Activated naive CD4-positive, alpha-beta T cell treated with anti-CD3 and anti-CD28 coated beads, Interleukin-2, amount 10 ng/mL, durations not matched to agents 7 days and 5 days (primary cell): Measurements from ENCODE around the gene BAG3.
A peak's percentile ranks its signal among the peaks of the same experiment; 100 is the strongest.
"Not testable (repeated sequence)": the region's sequence is repeated elsewhere in the genome, so short reads cannot be mapped to it uniquely, and the experiment has no call there.

Experiments
- CTCF ChIA-PET: fragments of 350-600 bp; sonication (Branson Sonifier 250); formaldehyde crosslinking; loops from one replicate; lab custom pipeline; 2021; ENCODE audit warnings: antibody characterized with exemption; lab: Charles Lee
- DNase-seq: peaks from one replicate; pipeline ENCODE4 v3.0.0-alpha.2; 2020
- H3K27ac Mint-ChIP-seq: one replicate; pipeline ENCODE4 v1.8.0; 2021; ENCODE audit warnings: mild to moderate bottlenecking, moderate library complexity, mixed read lengths
- H3K27me3 Mint-ChIP-seq: one replicate; pipeline ENCODE4 v1.8.0; 2021; ENCODE audit warnings: mild to moderate bottlenecking, mixed read lengths
- H3K36me3 Mint-ChIP-seq: one replicate; pipeline ENCODE4 v1.8.0; 2021; ENCODE audit warnings: mixed read lengths
- H3K4me1 Mint-ChIP-seq: one replicate; pipeline ENCODE4 v1.8.0; 2021; ENCODE audit warnings: mixed read lengths
- H3K4me3 Mint-ChIP-seq: one replicate; pipeline ENCODE4 v1.8.0; 2021; ENCODE audit warnings: mild to moderate bottlenecking, moderate library complexity, mixed read lengths
- H3K9me3 Mint-ChIP-seq: one replicate; pipeline ENCODE4 v1.8.0; 2021; ENCODE audit warnings: mixed read lengths

Gene BAG3

DNA sequence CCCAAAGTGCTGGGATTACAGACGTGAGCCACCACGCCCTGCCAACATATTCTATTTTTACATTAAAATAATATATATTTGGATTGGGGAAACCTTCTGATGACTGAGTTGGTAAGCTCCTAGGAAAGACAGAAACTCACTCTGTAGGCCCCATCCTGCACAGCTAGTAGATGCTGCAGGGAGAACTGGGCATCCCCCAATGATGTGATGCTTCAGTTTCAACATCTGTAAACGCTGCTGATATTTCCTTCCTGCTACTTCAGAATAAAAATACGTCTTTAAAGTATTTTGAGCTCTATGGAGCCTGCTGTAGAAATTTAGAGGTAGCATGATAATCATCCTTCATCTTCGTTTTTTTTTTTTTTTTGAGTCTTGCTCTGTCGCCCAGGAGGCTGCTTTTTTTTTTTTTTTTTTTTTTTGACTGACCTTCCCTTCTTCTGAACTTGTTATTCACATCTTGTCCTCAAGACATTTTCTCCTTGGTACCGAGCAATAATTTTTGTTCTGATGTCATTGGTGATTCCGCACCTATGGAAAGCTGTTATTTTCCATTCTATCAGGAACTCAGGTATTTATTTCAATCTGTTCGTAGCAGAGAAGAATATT is 52.8 kb downstream of the BAG3 start:
- Mint-ChIP-seq H3K27ac (peak overlapping the region; percentile 90), H3K36me3 (peaks cover 21% of the 10 kb centered on the region), H3K4me3 (no peak overlapping the region), H3K4me1 (peaks cover 34% of the 10 kb centered on the region), H3K9me3 (peaks cover 17% of the 10 kb centered on the region), H3K27me3 (no peaks in the 10 kb centered on the region)
- CTCF ChIA-PET, result interaction anchor here (0.5 to 4.7 kb wide), 5 partner anchors 12 to 47 kb away, joined by 3 to 30 read pairs (median 3); partner anchors contain the start of gene INPP5F
- no peak for DNase-seq

DNA sequence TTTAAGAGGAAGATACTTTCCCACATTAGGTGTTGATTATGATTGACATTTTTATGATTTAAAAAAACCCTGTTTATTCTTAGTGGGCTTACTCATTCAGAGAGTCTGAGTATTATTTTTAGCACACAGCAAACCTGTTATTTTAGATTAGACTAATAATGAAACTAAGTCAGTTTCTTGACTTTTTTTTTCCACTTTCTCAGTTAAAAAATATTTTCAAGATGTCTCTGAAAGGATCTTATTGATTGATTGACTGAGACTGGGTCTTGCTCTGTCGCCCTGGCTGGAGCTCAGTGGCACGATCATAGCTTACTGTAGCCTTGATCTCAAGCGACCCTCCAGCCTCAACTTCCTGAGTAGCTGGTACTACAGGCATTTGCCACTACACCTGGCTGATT is 54.3 kb downstream of the BAG3 start:
- H3K4me3 Mint-ChIP-seq, result peak overlapping the region; percentile 1
- DNase-seq, result peak; percentile 38
- H3K27me3 Mint-ChIP-seq, result no peaks in the 10 kb centered on the region
- peaks cover 28% of the 10 kb centered on the region for H3K36me3 Mint-ChIP-seq
- peaks cover 37% of the 10 kb centered on the region for H3K4me1 Mint-ChIP-seq
- H3K9me3 Mint-ChIP-seq, result peaks cover 23% of the 10 kb centered on the region
- peak overlapping the region; percentile 90 for H3K27ac Mint-ChIP-seq
- CTCF ChIA-PET, result interaction anchor here (1.9 kb wide), 1 partner anchor 21 kb away, joined by 8 read pairs; the partner anchor contains the start of gene INPP5F

DNA sequence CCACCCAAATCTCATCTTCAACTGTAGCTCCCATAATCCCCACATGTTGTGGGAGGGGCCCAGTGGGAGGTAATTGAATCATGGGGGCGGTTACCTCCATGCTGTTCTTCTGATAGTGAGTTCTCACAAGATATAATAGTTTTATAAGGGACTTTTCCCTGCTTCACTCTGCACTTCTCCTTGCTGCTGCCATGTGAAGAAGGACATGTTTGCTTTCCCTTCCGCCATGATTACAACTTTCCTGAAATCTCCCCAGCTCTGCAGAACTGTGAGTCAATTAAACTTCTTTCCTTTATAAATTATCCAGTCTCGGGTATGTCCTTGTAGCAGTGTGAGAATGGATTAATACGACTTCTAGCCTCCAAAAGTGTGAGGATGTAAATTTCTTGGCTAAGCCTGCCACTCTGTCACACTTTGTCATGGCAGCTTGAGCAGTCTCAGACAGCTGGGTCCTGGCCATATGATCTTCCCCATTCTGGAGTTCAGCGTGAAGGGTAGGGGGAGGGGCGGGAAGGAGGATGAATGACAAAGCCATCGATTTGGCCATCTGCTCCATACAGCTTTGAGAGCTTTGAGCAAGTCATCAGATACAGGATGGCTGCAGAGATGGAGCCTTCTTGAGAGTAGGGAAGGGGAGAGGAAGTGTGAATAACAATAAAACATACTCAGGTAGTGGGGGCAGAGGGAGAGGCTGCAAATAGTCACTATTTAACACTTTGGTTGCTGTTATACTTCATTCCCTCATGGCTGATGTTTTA is 55.5 kb downstream of the BAG3 start:
- Mint-ChIP-seq H3K36me3 (peaks cover 31% of the 10 kb centered on the region), H3K4me1 (peaks cover 35% of the 10 kb centered on the region), H3K27me3 (no peaks in the 10 kb centered on the region), H3K9me3 (peaks cover 31% of the 10 kb centered on the region), H3K27ac (no peak overlapping the region), H3K4me3 (no peak overlapping the region)
- no peak for DNase-seq
- CTCF ChIA-PET, result interaction anchor here (1.0 to 1.3 kb wide), 3 partner anchors 18 to 20 kb away, joined by 3 to 4 read pairs (median 3); partner anchors contain the start of gene INPP5F

DNA sequence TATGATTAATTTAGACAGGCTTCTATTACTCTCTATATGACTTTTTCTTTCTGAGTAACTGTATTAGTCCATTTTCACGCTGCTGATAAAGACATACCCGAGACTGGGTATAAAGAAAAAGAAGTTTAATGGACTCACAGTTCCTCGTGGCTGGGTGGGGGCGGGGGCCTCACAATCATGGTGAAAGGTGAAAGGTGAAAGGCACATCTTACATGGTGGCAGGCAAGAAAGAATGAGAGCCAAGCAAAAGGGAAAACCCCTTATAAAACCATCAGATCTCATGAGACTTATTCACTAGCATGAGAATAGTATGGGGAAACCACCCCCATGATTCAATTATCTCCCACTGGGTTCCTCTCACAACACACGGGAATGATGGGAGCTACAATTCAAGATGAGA is 56.2 kb downstream of the BAG3 start:
- CTCF ChIA-PET, result interaction anchor here (1.1 to 1.3 kb wide), 2 partner anchors 19 to 20 kb away, joined by 3 read pairs; partner anchors contain the start of gene INPP5F
- Mint-ChIP-seq H3K36me3 (peaks cover 32% of the 10 kb centered on the region), H3K4me1 (peaks cover 35% of the 10 kb centered on the region), H3K9me3 (peaks cover 33% of the 10 kb centered on the region)
- H3K27me3 Mint-ChIP-seq, H3K27ac Mint-ChIP-seq, DNase-seq, H3K4me3 Mint-ChIP-seq: not testable (repeated sequence)

DNA sequence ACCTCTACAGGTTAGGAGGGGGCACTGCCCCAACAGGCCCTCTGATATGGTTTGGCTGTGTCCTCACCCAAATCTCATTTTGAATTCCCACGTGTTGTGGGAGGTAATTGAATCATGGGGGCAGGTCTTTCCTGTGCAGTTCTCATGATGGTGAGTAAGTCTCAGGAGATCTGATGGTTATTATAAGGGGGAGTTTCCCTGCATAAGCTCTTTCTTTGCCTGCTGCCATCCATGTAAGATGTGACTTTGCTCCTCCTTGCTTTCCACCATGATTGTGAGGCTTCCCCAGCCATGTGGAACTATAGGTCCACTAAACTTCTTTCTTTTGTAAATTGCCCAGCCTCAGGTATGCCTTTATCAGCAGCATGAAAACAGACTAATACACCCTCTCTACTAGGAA is 59.8 kb downstream of the BAG3 start:
- Mint-ChIP-seq H3K9me3 (peaks cover 32% of the 10 kb centered on the region), H3K4me1 (peaks cover 11% of the 10 kb centered on the region), H3K27me3 (peaks cover 10% of the 10 kb centered on the region), H3K36me3 (peaks cover 26% of the 10 kb centered on the region)
- H3K4me3 Mint-ChIP-seq, DNase-seq, CTCF ChIA-PET, H3K27ac Mint-ChIP-seq: not testable (repeated sequence)

DNA sequence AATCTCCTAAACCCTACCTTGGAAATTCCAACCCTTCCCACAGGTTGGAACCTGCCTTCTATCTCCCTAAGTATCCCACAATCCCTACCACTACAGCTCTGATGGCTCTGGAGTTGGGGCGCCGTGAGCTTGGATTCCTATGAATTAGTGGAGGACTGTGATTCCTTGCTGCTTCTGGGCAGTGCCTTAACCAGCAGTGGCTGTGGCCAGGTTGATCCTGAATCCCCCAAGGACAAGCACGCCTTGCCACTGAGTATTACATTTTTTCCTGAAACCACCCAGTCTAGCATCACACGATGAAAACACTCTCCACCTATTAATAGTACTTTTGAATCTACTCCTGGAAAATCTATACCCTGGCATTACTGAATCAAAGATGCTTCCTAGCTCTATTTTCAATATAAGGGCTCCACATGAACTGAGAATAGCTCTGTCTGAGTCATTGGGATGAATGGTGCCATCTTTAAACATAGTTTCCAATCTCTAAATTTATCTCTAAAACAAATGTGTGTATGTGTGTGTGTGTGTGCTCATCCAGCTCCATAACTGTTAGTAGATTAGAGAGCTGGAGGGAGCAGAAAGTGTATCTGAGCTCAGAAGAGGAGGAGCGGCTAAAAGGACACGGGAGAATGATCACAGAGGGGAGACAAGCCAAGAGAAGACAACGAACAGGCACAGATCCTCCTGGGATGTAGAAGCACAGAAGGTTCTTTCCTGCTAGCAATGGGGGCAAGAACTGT is 62.7 kb downstream of the BAG3 start:
- no peak for DNase-seq
- Mint-ChIP-seq H3K36me3 (peaks cover 12% of the 10 kb centered on the region), H3K27me3 (peaks cover 14% of the 10 kb centered on the region), H3K4me3 (no peak overlapping the region), H3K27ac (no peak overlapping the region), H3K4me1 (peaks cover 6% of the 10 kb centered on the region), H3K9me3 (peaks cover 16% of the 10 kb centered on the region)
- CTCF ChIA-PET, result interaction anchor here (0.9 to 1.9 kb wide), 4 partner anchors 11 to 37 kb away, joined by 3 to 4 read pairs (median 4); partner anchors contain the start of gene INPP5F

DNA sequence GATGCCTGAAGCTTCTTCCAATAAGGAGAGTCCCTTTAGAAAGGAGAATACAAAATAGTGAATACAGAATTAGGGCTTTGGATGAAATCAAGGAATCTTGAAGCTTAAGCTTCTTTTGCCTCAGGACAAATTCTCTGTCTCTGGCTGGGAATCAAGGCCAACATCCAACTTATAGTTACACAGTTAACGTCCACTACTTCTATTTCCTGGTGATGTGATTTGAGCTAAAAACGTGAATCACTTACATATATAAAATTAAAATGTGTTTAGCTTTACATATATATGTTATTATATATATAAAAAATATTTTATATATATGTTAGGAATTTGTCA is 63.3 kb downstream of the BAG3 start:
- H3K27ac Mint-ChIP-seq, result no peak overlapping the region
- H3K4me1 Mint-ChIP-seq, result peaks cover 3% of the 10 kb centered on the region
- CTCF ChIA-PET, result interaction anchor here (0.8 to 1.9 kb wide), 3 partner anchors 11 to 60 kb away, joined by 3 to 4 read pairs (median 4); partner anchors contain the start of gene INPP5F
- H3K9me3 Mint-ChIP-seq, result peaks cover 16% of the 10 kb centered on the region
- no peak for DNase-seq
- H3K36me3 Mint-ChIP-seq, result peaks cover 9% of the 10 kb centered on the region
- peaks cover 14% of the 10 kb centered on the region for H3K27me3 Mint-ChIP-seq
- no peak overlapping the region for H3K4me3 Mint-ChIP-seq

DNA sequence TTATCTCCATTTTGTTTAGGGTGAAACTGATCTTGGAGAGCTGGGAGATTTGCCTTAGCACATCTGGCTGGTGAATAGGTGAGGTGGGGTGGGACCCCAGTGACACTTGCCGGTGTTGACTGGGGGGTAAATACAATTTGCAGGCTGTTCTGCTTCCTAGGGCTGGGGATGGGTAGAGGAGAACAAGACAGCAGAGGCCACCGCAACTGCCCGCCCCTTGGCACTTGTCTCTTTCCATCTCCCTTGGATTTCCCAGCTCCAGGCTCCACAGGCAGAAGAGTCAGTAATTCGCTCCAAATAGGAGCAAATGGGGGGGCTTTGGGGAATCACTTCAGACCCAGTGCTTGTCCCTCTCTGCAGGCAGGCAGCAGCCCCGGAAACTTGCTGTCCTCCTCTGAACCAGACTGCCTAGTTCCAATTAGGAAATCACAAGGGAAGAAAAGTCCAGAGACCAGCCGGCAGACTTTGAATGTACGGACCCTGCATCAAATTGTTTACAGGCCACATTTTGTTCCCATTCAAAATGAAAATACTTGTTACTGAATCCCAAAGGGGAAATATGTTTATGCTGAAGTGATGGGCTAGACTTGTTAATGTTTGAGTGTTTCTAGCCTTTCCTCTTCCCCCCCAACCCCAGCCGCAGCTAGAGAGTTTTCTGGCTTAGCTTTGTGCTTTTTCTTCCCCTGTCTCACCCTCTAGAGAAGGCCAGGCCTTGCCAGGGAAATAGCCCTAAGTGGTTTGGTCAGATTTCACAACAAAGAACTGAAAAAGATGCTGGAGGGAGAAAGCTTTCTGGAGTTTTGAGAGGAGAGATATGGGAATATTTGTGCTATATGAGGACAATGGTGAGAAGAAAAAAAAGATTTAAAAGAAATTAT is 64.7 kb downstream of the BAG3 start:
- H3K36me3 Mint-ChIP-seq, result peaks cover 1% of the 10 kb centered on the region
- no peak overlapping the region for H3K27ac Mint-ChIP-seq
- CTCF ChIA-PET, result interaction anchor here (0.7 to 1.9 kb wide), 3 partner anchors 10 to 29 kb away, joined by 3 to 4 read pairs (median 3); partner anchors contain the start of gene INPP5F
- no peaks in the 10 kb centered on the region for H3K4me1 Mint-ChIP-seq
- peaks cover 11% of the 10 kb centered on the region for H3K9me3 Mint-ChIP-seq
- peaks cover 14% of the 10 kb centered on the region for H3K27me3 Mint-ChIP-seq
- H3K4me3 Mint-ChIP-seq, result no peak overlapping the region
- no peak for DNase-seq

DNA sequence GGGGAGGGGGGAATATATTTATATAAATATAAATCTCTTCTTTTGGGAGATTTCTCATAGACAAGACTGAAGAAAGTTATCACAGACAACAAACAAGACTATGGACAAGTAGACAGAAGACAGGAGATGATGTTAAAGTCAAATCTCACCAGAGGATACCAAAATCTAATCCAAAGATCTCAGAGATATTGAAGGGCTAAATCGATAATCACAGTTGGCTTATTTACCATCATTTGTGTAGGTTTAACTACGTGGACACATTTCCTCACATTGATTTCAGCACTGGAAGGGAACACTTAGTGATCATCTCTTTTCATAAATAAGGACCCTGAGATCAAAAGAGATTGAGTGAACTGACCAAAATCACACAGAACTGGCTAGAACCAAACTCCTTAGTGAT is 72.0 kb downstream of the BAG3 start:
- Mint-ChIP-seq H3K27me3 (no peaks in the 10 kb centered on the region), H3K27ac (no peak overlapping the region), H3K4me3 (no peak overlapping the region), H3K4me1 (peaks cover 32% of the 10 kb centered on the region), H3K9me3 (peaks cover 6% of the 10 kb centered on the region), H3K36me3 (peaks cover 2% of the 10 kb centered on the region)
- CTCF ChIA-PET, result no interaction called here
- DNase-seq, result no peak

DNA sequence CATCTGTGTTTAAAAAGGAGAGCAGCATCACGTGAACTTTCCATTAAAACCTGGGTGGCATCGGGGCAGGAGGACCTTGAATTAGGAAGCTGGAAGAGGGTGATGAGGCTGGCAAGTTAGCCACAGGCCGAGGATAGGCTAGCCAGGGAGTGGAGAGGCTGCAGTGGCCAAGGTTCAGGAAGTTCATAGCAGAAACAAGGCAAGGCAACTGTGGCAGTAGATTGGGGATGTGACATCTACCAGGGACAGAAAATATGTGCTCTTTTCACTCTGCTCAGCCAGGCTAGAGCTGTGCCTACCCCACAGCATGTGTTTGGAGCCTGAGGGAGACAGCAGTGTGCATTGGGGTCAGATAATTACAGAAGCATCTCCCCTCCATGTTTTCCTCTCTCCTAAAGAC is 72.4 kb downstream of the BAG3 start:
- H3K4me3 Mint-ChIP-seq, result no peak overlapping the region
- H3K27me3 Mint-ChIP-seq, result no peaks in the 10 kb centered on the region
- H3K9me3 Mint-ChIP-seq, result peaks cover 6% of the 10 kb centered on the region
- H3K4me1 Mint-ChIP-seq, result peaks cover 36% of the 10 kb centered on the region
- no peak overlapping the region for H3K27ac Mint-ChIP-seq
- no peak for DNase-seq
- CTCF ChIA-PET, result no interaction called here
- peaks cover 2% of the 10 kb centered on the region for H3K36me3 Mint-ChIP-seq

DNA sequence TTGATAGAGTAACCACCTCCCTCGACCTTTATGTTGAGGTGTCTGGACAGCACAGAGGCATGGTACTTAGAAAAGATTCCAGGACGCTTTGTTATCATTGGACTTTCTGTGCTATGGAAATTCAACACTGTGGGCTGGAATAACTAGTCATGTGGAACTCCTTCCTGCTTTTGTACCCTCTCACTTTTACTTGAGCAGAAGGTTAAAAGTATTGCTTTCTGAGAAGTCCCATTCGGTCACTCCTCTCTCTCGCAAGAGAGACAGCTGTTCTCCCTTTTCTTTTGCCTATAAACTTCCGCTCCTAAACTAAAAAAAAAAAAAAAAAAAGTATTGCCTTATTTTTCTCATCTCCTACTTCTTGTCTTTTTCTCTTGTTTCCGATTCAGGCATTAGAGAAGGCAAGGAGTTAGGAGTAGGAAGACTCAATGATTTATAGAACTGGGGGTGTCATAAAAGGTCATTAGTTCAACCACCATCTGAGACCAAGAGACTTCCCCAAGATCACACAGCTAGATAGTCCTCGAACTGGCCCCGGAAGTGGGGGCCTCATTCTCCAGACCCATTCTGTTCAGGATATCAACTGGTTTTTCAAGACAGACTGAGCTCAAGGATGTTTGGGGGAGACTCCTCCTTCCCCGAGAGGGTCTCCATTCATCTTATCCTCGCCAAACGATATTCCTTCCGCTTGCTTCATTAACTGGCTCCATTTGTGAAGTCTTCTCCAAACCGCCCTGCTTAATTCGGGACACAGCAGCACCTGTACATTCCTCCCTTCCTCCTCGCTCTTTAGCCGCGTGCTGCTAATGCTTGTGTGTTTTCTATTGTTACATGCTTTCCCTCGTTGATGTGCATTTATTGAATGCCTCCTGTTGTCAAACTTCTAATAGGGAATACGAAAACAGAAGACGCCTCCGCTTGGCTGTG is 73.7 kb downstream of the BAG3 start:
- H3K4me3 Mint-ChIP-seq, result peak overlapping the region; percentile 67
- peak overlapping the region; percentile 43 for H3K27ac Mint-ChIP-seq
- peaks cover 6% of the 10 kb centered on the region for H3K9me3 Mint-ChIP-seq
- CTCF ChIA-PET, result interaction anchor here (0.6 to 2.1 kb wide), 12 partner anchors 9 to 639 kb away, joined by 3 to 14 read pairs (median 3); no protein-coding TSS in a partner anchor
- no peak for DNase-seq
- peaks cover 48% of the 10 kb centered on the region for H3K4me1 Mint-ChIP-seq
- peaks cover 2% of the 10 kb centered on the region for H3K36me3 Mint-ChIP-seq
- no peaks in the 10 kb centered on the region for H3K27me3 Mint-ChIP-seq

DNA sequence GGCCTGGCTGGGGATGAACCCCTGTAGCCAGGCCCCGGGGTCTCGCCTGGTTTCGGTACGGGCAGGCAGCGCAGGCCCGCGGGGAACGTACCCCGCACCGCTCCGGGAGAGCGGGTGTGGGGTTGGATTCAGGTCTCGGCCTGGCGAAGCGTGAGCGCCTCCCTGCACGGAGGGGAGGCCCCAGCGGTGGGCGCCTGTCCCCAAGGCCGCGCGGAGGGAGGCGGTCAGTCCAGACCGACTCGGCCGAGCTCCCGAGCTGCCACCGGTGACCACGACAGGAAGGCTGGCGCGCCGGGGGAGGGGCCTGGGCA is 74.3 kb downstream of the BAG3 start:
- peaks cover 4% of the 10 kb centered on the region for H3K36me3 Mint-ChIP-seq
- peak overlapping the region; percentile 67 for H3K27ac Mint-ChIP-seq

More for the DNA sequence above, 74.3 kb downstream of the BAG3 start:
- peak overlapping the region; percentile 67 for H3K4me3 Mint-ChIP-seq
- H3K27me3 Mint-ChIP-seq, result no peaks in the 10 kb centered on the region
- DNase-seq, result no peak
- CTCF ChIA-PET, result interaction anchor here (0.6 to 2.1 kb wide), 10 partner anchors 9 to 640 kb away, joined by 3 to 14 read pairs (median 4); no protein-coding TSS in a partner anchor
- H3K9me3 Mint-ChIP-seq, result peaks cover 3% of the 10 kb centered on the region
- H3K4me1 Mint-ChIP-seq, result peaks cover 49% of the 10 kb centered on the region
